H1 (cell line): ENCODE measurements around the gene ZSCAN12. TPM values are rescaled to one million over a fixed set of nuclear protein-coding genes. Genes with fewer than 3 reads are reported as not detected.

Source experiments
- CEBPB ChIP-seq: IDR thresholded peaks from 2 replicates; pipeline ENCODE4 v1.6.1; 2012; ENCODE audit warnings: low read depth, low read length
- CHD1 ChIP-seq: IDR thresholded peaks from 2 replicates; pipeline ENCODE4 v1.6.1; 2012; ENCODE audit warnings: low read depth, low read length, improper control_type of control experiment
- KDM4A ChIP-seq: IDR thresholded peaks from one replicate; pipeline ENCODE4 v1.7.1; 2012; ENCODE audit warnings: low read depth, mild to moderate bottlenecking, moderate library complexity, low read length, inconsistent platforms; ENCODE audit not compliant: severe bottlenecking
- POLR2A ChIP-seq, 2 experiments: IDR thresholded peaks; 1 replicate in 1 of 2; 2 replicates in 1 of 2; pipeline ENCODE4 v1.6.1; 2011; ENCODE audit warnings: low read depth in 2 of 2, low read length in 2 of 2, mild to moderate bottlenecking in 2 of 2; ENCODE audit errors: control extremely low read depth in 1 of 2
- RAD21 ChIP-seq, 2 experiments: IDR thresholded peaks in 1 of 2; conservative IDR thresholded peaks in 1 of 2; 2 replicates each; pipeline ENCODE4 v1.6.1; 2011; ENCODE audit warnings: low read depth in 2 of 2, low read length in 2 of 2, improper control_type of control experiment in 1 of 2, inconsistent platforms in 1 of 2, mild to moderate bottlenecking in 1 of 2, moderate library complexity in 1 of 2
- SIX5 ChIP-seq: IDR thresholded peaks from 2 replicates; pipeline ENCODE4 v1.6.1; 2011; ENCODE audit warnings: mild to moderate bottlenecking, low read depth, low read length
- SP4 ChIP-seq: IDR thresholded peaks from 2 replicates; pipeline ENCODE4 v1.6.1; 2012; ENCODE audit warnings: low read length, inconsistent platforms
- polyA plus RNA-seq, 7 experiments: library from polyadenylated mRNA; depleted of rRNA in 3 of 7; stranded (reverse) in 5 of 7; unstranded in 2 of 7; fragments of >200 nt in 5 of 7; fragments of 200-250 nt in 2 of 7; gene quantifications; 1 replicate in 5 of 7; 2 replicates in 1 of 7; 4 replicates in 1 of 7; pipeline versions ENCODE4 v1.2.1 to v1.2.3, GENCODE V29; 2011 to 2013; ENCODE audit warnings: missing spikeins in 2 of 7, mixed read lengths in 2 of 7
- total RNA-seq: library from RNA; stranded (reverse); fragmentation: NEBNext Ultra II Directional; extraction: Animal tissue kit (Norgen Biotek cat#: 25700); gene quantifications from 2 replicates; pipeline ENCODE4 v1.2.1, GENCODE V29; 2021
- TF ChIP-seq, protein P1 (sequence below): IDR thresholded peaks from 2 replicates; pipeline ENCODE4 v1.6.1; 2012; ENCODE audit warnings: low read length, inconsistent platforms
- TF ChIP-seq, protein P2 (sequence below): IDR thresholded peaks from 2 replicates; pipeline ENCODE4 v1.6.1; 2011; ENCODE audit warnings: low read length, improper control_type of control experiment

Gene ZSCAN12
- total and polyA plus RNA-seq, 2 of the 8 experiments (the other 6 are each of a cell fraction or from before 2014, with no cell fraction given), result 2.2 to 9.6 TPM

DNA sequence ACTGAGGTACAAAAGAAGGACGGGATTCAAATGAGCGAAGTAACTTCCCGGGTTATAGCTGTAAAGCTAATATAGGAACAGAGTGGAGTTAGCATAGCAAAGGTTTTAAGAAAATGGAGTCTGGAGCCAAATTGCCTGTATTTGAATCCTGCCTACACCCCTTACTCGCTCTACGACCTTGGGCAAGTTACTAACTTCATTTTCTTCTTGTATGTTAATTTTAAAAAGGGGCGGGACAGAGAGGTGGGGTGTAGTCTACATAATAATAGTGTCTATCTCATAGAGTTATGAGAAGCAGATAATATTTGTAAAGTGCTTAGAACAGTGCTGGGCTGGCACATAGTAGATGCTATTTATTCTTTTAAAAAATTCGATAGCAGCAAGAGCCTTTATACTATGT lies 43.0 kb upstream of the ZSCAN12 start (continued):
- TF ChIP-seq, protein P1, sequence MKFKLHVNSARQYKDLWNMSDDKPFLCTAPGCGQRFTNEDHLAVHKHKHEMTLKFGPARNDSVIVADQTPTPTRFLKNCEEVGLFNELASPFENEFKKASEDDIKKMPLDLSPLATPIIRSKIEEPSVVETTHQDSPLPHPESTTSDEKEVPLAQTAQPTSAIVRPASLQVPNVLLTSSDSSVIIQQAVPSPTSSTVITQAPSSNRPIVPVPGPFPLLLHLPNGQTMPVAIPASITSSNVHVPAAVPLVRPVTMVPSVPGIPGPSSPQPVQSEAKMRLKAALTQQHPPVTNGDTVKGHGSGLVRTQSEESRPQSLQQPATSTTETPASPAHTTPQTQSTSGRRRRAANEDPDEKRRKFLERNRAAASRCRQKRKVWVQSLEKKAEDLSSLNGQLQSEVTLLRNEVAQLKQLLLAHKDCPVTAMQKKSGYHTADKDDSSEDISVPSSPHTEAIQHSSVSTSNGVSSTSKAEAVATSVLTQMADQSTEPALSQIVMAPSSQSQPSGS, result no peak
- TF ChIP-seq KDM4A (no peak), CEBPB (no peak), RAD21 (IDR thresholded peaks at IDR 0.05 in 1 of 2, conservative IDR thresholded peaks at IDR 0.05 in 1 of 2; ENCODE audit: low read depth in 2 of 2, low read length in 2 of 2) (no peak), SP4 (no peak), CHD1 (no peak), SIX5 (no peak), POLR2A (IDR thresholded peaks at IDR 0.05; ENCODE audit: control extremely low read depth in 1 of 2, low read depth in 2 of 2, low read length in 2 of 2) (no peak)
- TF ChIP-seq, protein P2, sequence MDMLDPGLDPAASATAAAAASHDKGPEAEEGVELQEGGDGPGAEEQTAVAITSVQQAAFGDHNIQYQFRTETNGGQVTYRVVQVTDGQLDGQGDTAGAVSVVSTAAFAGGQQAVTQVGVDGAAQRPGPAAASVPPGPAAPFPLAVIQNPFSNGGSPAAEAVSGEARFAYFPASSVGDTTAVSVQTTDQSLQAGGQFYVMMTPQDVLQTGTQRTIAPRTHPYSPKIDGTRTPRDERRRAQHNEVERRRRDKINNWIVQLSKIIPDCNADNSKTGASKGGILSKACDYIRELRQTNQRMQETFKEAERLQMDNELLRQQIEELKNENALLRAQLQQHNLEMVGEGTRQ, result no peak
